K562 (cell line): ENCODE measurements around the gene CELF4.

Experiments used
- EP300 ChIP-seq: IDR thresholded peaks from 2 replicates; pipeline ENCODE4 v1.6.1; 2012; ENCODE audit warnings: low read length, improper control_type of control experiment
- EZH2 ChIP-seq: IDR thresholded peaks from 2 replicates; pipeline ENCODE4 v1.6.1; 2012; ENCODE audit warnings: low read depth, mild to moderate bottlenecking, inconsistent platforms, low read length, borderline replicate concordance
- GATAD2B ChIP-seq: fragments of 450-650 bp; IDR thresholded peaks from 2 replicates; pipeline ENCODE4 v1.6.1; 2017; ENCODE audit warnings: mild to moderate bottlenecking, borderline replicate concordance
- L3MBTL2 ChIP-seq: fragments of 450-650 bp; IDR thresholded peaks from 2 replicates; pipeline ENCODE4 v1.6.1; 2016; ENCODE audit warnings: mild to moderate bottlenecking, moderate library complexity
- MXI1 ChIP-seq: IDR thresholded peaks from 2 replicates; pipeline ENCODE4 v1.6.1; 2011; ENCODE audit warnings: low read depth, mild to moderate bottlenecking, improper control_type of control experiment, low read length
- POLR2A ChIP-seq: fragments of 450-650 bp; conservative IDR thresholded peaks from 2 replicates; pipeline ENCODE4 v1.6.1; 2016
- POLR2AphosphoS2 ChIP-seq: IDR thresholded peaks from 2 replicates; pipeline ENCODE4 v1.6.1; 2012; ENCODE audit warnings: low read length, improper control_type of control experiment
- SMC3 ChIP-seq: conservative IDR thresholded peaks from 2 replicates; pipeline ENCODE4 v1.6.1; 2011; ENCODE audit warnings: low read depth, low read length, improper control_type of control experiment; ENCODE audit not compliant: insufficient read depth

GRCh38 chr18:37398248-37398920 is 167.2 kb downstream of the CELF4 start:
- no peak for TF ChIP-seq SMC3
- no peak for TF ChIP-seq GATAD2B
- TF ChIP-seq EP300, result no peak
- TF ChIP-seq POLR2A, result no peak
- TF ChIP-seq EZH2, result no peak
- no peak for TF ChIP-seq MXI1
- no peak for TF ChIP-seq L3MBTL2
- no peak for TF ChIP-seq POLR2AphosphoS2
